MCF 10A (cell line): Measurements from ENCODE around the gene EXO1. TPM values are rescaled to one million over a fixed set of nuclear protein-coding genes. Genes with fewer than 3 reads are reported as not detected.
A peak's percentile ranks its signal among the peaks of the same experiment; 100 is the strongest.

Source experiments
- BruUV-seq: library from RNA; stranded (reverse); fragments of 400-500 nt; replicated peaks from 2 replicates; lab custom pipeline; 2021; lab: Mats Ljungman, UMichigan
- CTCF ChIA-PET: fragments of 300-600 bp; sonication (Branson Sonifier 250); formaldehyde crosslinking; extraction: SDS; loops from one replicate; lab custom pipeline; 2021; ENCODE audit warnings: antibody characterized with exemption, inconsistent platforms; lab: Yijun Ruan, JAX
- POLR2A ChIA-PET: fragments of 300-600, 350-650 bp; sonication (Branson Sonifier 250); formaldehyde crosslinking; extraction: SDS; loops from one replicate; lab custom pipeline; 2020; ENCODE audit warnings: antibody characterized with exemption, inconsistent platforms; lab: Yijun Ruan, JAX
- DNase-seq: peaks from one replicate; pipeline ENCODE4 v3.0.0-alpha.2; 2018; ENCODE audit not compliant: unreplicated experiment
- H3K27ac Mint-ChIP-seq: one replicate; pipeline ENCODE4 v1.8.0; 2022; ENCODE audit warnings: mild to moderate bottlenecking, low read depth, mixed read lengths; ENCODE audit not compliant: unreplicated experiment
- H3K27me3 Mint-ChIP-seq: one replicate; pipeline ENCODE4 v1.8.0; 2022; ENCODE audit warnings: mixed read lengths; ENCODE audit not compliant: insufficient read depth, unreplicated experiment
- H3K36me3 Mint-ChIP-seq: one replicate; pipeline ENCODE4 v1.8.0; 2022; ENCODE audit warnings: mild to moderate bottlenecking, moderate library complexity, mixed read lengths; ENCODE audit not compliant: insufficient read depth, unreplicated experiment
- H3K4me1 Mint-ChIP-seq: one replicate; pipeline ENCODE4 v1.8.0; 2022; ENCODE audit warnings: mixed read lengths; ENCODE audit not compliant: insufficient read depth, unreplicated experiment
- H3K4me3 Mint-ChIP-seq: one replicate; pipeline ENCODE4 v1.8.0; 2022; ENCODE audit warnings: mild to moderate bottlenecking, moderate library complexity, mixed read lengths; ENCODE audit not compliant: unreplicated experiment
- H3K9me3 Mint-ChIP-seq: one replicate; pipeline ENCODE4 v1.8.0; 2022; ENCODE audit warnings: mixed read lengths; ENCODE audit not compliant: unreplicated experiment
- CTCF ChIP-seq: fragments of 200-600 bp; IDR thresholded peaks from one replicate; pipeline ENCODE4 v1.8.0; 2022; ENCODE audit warnings: antibody characterized with exemption, mild to moderate bottlenecking; ENCODE audit not compliant: unreplicated experiment
- intact Hi-C: fragments of 100-400 bp; cut with micrococcal nuclease; formaldehyde crosslinking; loops from 2 replicates; pipeline ENCODE4 v1.14.1; 2022
- total RNA-seq: library from RNA; stranded (reverse); gene quantifications from 2 replicates; pipeline ENCODE4 v1.2.3, GENCODE V29; 2022

EXO1 gene
- total RNA-seq, 1 experiment from 2014 or later, result 17.5 TPM

DNA sequence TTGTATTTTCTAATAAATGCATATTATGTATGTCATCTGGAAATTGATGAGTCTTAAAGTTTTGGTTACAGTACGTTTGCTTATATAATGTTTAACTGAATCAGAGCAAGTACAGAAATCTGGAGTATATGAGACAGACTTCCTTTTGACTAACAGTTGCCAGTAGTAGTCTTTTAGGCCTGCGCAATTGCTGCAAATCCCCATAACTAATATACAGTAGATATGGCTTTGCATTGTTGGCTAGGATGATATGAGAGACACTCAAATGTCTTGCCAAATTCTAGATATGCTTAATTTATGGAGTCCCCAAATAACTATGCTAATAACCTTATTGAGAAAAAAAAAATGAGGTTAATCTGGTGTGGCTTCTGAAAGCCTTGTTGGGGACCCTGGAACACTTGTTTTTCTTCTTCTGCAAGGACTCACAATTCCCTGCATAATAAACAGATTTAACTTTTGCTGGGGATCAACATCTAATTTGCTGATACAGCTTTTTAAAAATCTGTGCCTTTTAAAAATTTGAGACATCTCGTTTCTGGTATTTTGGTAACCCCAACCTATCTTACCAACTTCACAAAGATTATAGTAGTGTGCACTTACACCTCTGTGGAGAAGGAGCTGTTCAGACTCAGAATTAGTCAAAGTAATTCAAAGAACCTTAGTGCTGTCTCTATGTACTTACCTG lies 22.9 kb downstream of the EXO1 start:
- BruUV-seq, result no TSS peak
- intact Hi-C loops, result no loop called here
- no peak overlapping the region for H3K4me3 Mint-ChIP-seq
- H3K36me3 Mint-ChIP-seq, result peaks cover 19% of the 10 kb centered on the region
- no peak for TF ChIP-seq CTCF
- no peak overlapping the region for H3K27ac Mint-ChIP-seq
- H3K4me1 Mint-ChIP-seq, result no peaks in the 10 kb centered on the region
- H3K9me3 Mint-ChIP-seq, result no peaks in the 10 kb centered on the region
- ChIA-PET POLR2A (interaction anchor here (0.7 kb wide), 1 partner anchor 124 kb away, joined by 3 read pairs; no protein-coding TSS in a partner anchor), CTCF (interaction anchor here (0.7 to 1.0 kb wide), 2 partner anchors 11 to 25 kb away, joined by 3 to 4 read pairs; no protein-coding TSS in a partner anchor)
- H3K27me3 Mint-ChIP-seq, result no peaks in the 10 kb centered on the region
- DNase-seq, result no peak

DNA sequence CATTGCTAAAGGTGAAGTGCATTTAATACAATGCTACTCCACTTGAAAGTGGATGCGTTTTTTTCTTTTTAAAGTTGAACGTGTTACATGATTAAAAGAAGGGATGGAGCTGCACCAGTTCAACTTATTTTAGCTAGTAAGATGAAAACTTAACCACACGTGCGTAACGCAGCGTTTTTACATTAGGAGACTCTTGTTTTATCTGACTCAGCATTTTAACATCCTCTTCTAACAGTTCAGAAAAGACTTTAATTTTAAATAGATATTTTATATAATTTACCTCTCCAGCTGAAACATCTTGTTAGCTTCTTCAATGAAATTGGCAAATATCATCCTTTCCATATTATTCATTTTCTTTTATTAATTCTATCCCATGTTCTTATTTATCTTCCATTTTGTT lies 33.4 kb downstream of the EXO1 start:
- Mint-ChIP-seq H3K27ac (peak overlapping the region; percentile 29), H3K4me3 (no peak overlapping the region)
- CTCF ChIA-PET, result interaction anchor here (0.7 to 1.0 kb wide), 4 partner anchors 10 to 1895 kb away, joined by 3 to 4 read pairs (median 3); no protein-coding TSS in a partner anchor

GRCh38 chr1:241883159-241883558 lies 35.2 kb downstream of the EXO1 start:
- Mint-ChIP-seq H3K4me3 (no peak overlapping the region), H3K36me3 (peaks cover 15% of the 10 kb centered on the region), H3K4me1 (no peaks in the 10 kb centered on the region), H3K27me3 (no peaks in the 10 kb centered on the region), H3K27ac (no peak overlapping the region), H3K9me3 (no peaks in the 10 kb centered on the region)
- ChIA-PET CTCF (interaction anchor here (0.6 kb wide), 1 partner anchor 560 kb away, joined by 3 read pairs; no protein-coding TSS in a partner anchor), POLR2A (no interaction called here)
- DNase-seq, result no peak
- TF ChIP-seq CTCF, result no peak
- intact Hi-C loops, result no loop called here
- no TSS peak for BruUV-seq

More for the DNA sequence above, 33.4 kb downstream of the EXO1 start:
- TF ChIP-seq CTCF, result no peak
- DNase-seq, result no peak
- Mint-ChIP-seq H3K27me3 (no peaks in the 10 kb centered on the region), H3K9me3 (no peaks in the 10 kb centered on the region), H3K4me1 (no peaks in the 10 kb centered on the region), H3K36me3 (peaks cover 15% of the 10 kb centered on the region)
- intact Hi-C loops, result no loop called here
- no TSS peak for BruUV-seq
- POLR2A ChIA-PET, result interaction anchor here (0.6 to 0.8 kb wide), 2 partner anchors 10 to 266 kb away, joined by 3 read pairs; no protein-coding TSS in a partner anchor

GRCh38 chr1:241888232-241888631 lies 40.2 kb downstream of the EXO1 start:
- no peaks in the 10 kb centered on the region for H3K9me3 Mint-ChIP-seq
- H3K27ac Mint-ChIP-seq, result peak overlapping the region; percentile 49
- DNase-seq, result peak; percentile 30
- POLR2A ChIA-PET, result interaction anchor here (1.0 to 1.1 kb wide), 2 partner anchors 277 to 983 kb away, joined by 3 to 4 read pairs; no protein-coding TSS in a partner anchor
- intact Hi-C loops, result no loop called here
- no peaks in the 10 kb centered on the region for H3K4me1 Mint-ChIP-seq
- peaks cover 9% of the 10 kb centered on the region for H3K36me3 Mint-ChIP-seq
- TF ChIP-seq CTCF, result no peak
- BruUV-seq, result no TSS peak
- H3K4me3 Mint-ChIP-seq, result no peak overlapping the region
- no peaks in the 10 kb centered on the region for H3K27me3 Mint-ChIP-seq
- CTCF ChIA-PET, result interaction anchor here (1.1 to 14.2 kb wide), 8 partner anchors 8 to 567 kb away, joined by 3 to 255 read pairs (median 6); partner anchors contain the start of gene MAP1LC3C
